LNCAP (cell line): ENCODE results near the gene HECA.

Experiments
- TF ChIP-seq, protein P1 (sequence below): fragments of 450-650 bp; IDR thresholded peaks from 2 replicates; pipeline ENCODE4 v1.5.1; 2017; ENCODE audit warnings: mild to moderate bottlenecking

Gene HECA, protein sequence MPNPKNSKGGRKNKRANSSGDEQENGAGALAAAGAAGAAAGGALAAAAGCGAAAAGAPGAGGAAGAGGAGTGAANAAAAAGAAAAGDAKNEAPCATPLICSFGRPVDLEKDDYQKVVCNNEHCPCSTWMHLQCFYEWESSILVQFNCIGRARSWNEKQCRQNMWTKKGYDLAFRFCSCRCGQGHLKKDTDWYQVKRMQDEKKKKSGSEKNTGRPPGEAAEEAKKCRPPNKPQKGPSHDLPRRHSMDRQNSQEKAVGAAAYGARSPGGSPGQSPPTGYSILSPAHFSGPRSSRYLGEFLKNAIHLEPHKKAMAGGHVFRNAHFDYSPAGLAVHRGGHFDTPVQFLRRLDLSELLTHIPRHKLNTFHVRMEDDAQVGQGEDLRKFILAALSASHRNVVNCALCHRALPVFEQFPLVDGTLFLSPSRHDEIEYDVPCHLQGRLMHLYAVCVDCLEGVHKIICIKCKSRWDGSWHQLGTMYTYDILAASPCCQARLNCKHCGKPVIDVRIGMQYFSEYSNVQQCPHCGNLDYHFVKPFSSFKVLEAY

DNA sequence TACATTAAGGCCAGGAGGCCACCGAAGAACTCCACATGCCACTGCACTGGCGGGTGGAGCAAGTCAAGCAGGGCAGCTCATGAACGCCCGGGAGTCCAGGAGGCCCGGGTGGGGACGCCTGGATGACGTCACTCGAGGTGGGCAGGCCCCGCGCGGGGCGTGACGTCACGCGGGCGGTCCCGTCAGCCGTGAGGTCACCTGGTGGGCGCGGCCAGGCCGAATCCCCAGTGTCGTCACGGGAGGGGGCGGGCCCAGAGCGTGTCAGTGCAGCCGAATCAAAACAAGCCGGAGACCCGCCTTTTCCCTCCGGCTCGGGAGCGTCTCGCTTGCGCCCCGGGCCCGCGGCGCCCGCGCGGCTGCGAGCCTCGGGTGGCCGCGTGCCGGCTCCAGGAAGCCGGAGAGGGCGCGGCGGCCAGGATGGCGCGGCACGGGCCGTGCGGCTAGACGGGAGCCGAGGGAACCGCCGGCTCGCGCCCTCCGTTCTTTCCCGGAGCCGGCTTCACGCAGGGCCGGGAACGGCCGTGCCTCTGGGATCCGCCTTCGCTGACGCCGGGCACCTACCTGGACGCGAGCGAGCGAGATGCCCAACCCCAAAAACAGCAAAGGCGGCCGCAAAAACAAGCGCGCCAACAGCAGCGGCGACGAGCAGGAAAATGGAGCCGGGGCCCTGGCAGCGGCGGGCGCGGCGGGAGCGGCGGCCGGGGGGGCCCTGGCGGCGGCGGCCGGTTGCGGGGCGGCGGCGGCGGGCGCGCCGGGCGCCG lies at the start of gene HECA:
Gene HECA, plus strand, starts transcription at position 264 of the 761 bp plus-strand sequence. Its CDS starts 317 bp downstream, at position 581.
- TF ChIP-seq, protein P1, sequence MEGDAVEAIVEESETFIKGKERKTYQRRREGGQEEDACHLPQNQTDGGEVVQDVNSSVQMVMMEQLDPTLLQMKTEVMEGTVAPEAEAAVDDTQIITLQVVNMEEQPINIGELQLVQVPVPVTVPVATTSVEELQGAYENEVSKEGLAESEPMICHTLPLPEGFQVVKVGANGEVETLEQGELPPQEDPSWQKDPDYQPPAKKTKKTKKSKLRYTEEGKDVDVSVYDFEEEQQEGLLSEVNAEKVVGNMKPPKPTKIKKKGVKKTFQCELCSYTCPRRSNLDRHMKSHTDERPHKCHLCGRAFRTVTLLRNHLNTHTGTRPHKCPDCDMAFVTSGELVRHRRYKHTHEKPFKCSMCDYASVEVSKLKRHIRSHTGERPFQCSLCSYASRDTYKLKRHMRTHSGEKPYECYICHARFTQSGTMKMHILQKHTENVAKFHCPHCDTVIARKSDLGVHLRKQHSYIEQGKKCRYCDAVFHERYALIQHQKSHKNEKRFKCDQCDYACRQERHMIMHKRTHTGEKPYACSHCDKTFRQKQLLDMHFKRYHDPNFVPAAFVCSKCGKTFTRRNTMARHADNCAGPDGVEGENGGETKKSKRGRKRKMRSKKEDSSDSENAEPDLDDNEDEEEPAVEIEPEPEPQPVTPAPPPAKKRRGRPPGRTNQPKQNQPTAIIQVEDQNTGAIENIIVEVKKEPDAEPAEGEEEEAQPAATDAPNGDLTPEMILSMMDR: no peak

DNA sequence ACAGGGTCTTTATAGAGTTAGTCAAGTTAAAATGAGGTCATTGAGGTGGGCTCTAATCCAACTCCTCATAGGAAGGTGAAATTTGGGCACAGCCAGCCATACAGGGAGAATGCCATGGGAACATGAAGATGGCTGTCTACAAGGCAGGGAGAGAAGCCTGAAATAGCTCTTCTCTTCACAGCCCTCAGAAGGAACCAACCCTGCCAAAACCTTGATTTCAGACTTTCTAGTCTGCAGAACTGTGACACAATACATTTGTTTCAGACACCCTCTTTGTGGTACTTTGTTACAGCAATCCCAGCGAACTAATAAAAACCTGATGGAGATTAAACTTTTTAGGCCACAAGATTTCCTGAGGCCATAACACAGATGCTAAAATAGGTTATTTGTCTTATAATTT lies 43.1 kb upstream of the HECA start:
- TF ChIP-seq, protein P1: no peak

DNA sequence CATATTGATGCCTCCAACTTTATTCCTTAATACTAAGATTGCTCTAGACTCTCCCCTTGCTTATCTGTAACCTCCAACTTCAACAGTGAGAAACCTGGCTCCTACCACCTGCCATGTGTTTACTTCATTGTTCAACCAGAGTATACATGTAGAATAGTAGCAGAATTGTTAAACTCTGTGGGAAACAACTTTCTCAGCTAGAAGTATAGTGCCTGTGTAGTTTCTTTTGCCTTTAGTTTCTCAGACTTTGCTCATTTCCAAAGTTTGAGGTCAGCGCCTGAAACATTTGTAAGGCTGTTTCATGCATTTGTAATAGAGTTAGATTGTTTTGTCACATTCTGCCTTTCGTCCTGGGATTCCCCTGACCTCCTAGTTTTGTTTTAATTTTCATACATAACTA lies 34.9 kb upstream of the HECA start:
- TF ChIP-seq, protein P1: no peak

DNA sequence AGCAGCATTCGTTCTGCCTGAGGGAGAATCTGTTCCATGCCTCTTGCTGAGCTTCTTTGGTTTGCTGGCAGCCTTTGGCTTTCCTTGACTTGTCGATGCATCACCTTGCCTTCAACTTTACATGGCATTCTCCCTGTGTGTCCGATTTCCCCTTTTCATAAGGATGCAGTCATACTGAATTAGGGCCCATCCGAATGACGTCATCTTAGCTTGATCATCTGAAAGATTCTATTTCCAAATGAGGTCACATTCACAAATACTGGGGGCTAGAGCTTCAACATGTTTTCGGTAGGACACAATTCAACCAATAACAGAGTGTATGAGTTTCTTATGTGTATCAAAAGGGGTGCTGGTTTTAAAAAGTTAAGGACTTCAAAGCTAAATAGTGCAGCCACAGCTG lies 27.8 kb upstream of the HECA start:
- TF ChIP-seq, protein P1: no peak

DNA sequence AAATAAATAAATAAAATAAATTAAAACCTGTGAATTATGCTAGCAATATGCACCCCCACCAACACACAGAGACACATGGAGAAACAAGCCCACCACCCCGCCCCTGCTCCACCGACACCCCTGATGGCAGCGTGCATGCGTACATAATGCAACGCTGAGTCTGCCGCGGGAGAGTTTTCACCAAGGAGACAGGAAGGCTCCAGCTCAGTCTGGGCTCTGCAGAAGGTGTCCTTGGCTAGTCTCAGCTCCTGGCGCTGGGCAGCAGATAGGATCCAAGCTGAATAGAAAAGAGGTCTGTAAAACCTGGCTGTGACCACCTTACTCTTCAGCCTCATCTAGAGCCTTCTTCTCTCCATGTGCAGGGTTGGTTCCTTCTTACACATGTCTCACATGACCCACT lies 26.5 kb upstream of the HECA start:
- TF ChIP-seq, protein P1: no peak

DNA sequence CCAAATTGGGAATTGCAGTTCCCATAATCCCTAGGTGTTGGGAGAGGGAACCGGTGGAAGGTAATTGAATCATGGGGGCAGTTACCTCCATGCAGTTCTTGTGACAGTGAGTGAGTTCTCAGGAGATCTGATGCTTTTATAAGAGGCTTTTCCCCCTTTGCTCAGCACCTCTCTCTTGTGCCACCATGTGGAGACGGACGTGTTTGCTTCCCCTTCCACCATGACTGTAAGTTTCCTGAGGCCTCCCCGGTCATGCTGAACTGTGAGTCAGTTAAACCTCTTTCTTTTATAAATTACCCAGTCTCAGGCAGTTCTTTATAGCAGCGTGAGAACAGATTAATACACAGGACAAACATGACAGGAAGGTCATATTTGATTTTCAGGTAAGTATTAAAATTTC lies 25.3 kb upstream of the HECA start:
- TF ChIP-seq, protein P1: peak; percentile 31; the same call in 1 of the 2 replicates

DNA sequence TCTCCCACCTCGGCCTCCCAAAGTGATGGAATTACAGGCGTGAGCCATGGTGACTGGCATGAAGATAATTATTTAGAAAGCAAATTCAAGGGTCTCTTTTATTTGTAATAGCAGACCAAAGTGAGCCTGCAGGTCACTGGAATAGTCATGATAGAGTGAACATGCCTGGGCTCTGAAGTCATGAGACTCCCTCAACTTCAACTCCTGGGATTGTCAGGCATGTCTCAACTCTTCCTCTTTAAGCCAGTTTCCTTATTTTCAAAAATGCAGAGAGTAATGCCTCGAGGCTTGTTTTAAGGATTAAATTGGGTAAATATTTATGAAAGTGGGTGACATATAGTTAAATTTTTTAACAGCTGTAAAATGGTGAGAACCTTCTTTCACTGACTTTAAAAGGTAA lies 22.7 kb upstream of the HECA start:
- TF ChIP-seq, protein P1: no peak
